HG02588 (cell line): ENCODE measurements around the gene SIL1.
"Not testable (repeated sequence)": the region's sequence is repeated elsewhere in the genome, so short reads cannot be mapped to it uniquely, and the experiment has no call there.

Experiments used
- ATAC-seq: cut with Tn5 transposase; IDR thresholded peaks from one replicate; pipeline ENCODE4 v1.9.1; 2021; ENCODE audit warnings: mild to moderate bottlenecking, moderate library complexity; ENCODE audit not compliant: unreplicated experiment

Gene SIL1

DNA sequence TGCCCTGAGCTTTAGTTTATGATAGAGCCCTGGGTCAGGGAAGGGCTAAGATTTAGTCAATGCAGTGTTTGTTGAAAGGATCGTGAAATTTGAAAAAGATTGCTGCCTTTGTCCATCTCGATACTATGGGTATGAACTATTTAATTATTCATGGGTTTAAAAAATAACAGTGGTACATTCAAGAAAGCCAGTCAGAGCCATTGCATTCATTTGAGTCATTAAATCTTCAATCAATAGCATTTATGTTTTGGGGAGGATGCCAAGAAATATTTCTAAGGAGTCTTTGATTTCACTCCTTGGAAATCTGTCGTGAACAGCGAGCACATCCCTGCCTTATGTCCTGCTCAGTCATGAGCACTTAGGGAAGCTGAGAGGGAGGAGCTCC, 268.6 kb downstream of the SIL1 start:
- ATAC-seq: no peak

DNA sequence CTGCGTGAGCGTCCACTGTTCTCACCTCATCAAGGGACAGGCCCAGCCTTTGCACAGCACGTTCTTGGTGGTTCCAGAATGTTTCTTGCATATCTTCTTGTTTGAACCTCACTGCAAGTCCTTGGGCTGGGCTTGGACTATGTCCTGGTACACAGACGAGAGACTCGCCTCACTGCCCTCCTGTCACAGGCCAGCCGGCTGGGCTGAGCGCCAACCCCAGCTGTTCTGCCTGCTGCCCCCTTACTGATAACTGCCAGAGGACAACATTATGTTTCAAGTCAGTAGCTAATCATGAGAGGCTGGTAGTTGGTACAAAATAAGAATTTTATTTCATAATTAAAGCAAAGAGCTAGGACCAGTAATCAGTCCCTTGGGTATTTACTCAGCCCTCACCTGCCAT, 270.2 kb downstream of the SIL1 start:
- no peak for ATAC-seq

DNA sequence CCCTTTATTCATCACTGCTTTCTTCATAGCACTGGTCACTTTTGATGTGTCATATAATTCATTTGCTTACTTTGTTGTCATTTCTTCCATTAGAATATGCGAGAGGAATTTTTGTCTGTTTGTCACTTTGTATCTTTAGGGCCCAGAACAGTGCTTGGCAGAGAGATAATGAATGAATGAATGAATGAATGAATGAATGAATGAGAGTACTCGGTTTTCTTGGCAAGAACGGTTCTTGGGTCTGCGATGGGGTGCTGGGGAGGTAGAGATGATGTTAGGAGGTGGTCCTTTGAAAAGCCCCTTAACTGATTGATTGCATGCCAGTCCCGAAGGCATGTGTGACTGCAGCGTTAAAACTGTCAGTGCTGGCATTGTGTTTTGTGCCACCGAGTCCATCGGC, 270.6 kb downstream of the SIL1 start:
- ATAC-seq: no peak

DNA sequence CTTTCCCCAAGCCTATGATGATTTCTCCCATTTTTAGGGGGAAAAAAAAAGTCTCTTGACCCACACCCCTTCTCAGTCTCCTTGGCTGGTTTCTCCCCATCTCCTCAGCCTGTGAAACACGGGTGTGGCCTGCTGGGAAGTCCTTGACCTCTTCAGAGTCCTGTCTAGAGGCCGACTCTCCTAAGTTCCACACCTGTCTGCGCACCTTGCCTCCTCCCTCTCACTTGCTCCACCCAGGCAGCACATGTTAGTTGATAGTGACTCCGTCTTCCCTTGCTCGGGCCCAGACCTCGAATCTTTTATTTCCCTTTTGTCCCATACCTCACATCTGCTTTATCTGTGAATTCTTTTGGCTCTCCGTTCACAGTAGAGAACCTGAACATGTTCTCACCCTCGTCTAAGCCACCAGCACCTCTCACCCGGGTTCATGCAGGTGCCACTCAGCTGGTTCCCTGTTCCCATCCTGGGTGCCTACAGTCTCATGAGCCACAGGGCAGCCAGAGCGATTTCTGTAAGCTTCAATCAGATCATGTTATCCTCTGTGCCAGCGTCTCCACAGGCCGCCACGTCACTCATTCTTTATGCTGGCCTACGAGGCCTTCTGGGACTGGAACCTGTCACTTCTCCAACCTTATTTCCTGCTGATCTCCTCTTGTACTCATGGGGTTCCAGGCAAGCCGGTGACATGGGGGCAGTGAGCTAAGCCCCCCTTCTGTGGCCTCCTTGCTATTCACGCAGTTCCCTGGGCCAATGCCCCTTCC, 271.3 kb downstream of the SIL1 start:
- ATAC-seq: no peak

DNA sequence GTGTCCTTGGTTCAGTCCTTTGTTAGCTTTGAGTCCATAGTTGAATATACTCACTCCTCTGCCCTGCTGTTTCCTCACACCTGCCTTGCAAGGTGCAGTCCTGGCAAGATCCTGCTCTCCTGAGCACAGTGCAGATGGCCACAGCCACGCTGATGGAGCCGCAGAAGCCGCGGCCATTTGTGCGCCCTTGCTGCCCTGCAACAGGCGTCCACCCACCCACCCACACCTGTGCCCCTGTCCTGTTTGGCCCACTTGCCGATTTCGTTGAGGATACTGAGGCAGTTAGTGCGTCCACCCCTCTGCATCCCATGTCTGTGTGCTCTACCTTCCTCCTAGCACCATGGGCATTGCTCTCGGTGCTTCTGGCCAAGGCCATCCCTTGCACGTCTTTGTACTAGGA, 271.9 kb downstream of the SIL1 start:
- no peak for ATAC-seq

DNA sequence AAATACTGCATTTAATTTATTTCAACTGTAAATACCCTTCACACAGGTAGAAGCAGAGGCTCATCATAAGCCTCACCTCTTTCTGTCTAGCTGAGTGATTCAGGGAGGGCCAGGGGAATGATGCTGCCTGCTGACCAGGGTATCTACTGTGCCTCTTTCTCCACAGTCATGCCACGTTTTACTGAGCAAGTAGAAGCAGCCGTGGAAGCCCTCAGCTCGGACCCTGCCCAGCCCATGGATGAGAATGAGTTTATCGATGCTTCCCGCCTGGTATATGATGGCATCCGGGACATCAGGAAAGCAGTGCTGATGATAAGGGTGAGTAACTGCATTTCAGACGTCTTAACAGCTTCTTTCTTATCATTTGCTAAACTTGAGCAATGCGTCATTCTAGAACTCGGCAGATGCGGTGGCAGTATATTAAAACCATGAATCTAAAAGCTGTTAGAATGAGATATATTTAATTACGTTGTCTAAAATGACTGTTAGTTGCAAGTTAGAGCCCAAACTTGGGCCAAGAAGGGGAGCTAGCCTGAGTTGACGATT, 273.0 kb downstream of the SIL1 start:
- ATAC-seq: no peak

DNA sequence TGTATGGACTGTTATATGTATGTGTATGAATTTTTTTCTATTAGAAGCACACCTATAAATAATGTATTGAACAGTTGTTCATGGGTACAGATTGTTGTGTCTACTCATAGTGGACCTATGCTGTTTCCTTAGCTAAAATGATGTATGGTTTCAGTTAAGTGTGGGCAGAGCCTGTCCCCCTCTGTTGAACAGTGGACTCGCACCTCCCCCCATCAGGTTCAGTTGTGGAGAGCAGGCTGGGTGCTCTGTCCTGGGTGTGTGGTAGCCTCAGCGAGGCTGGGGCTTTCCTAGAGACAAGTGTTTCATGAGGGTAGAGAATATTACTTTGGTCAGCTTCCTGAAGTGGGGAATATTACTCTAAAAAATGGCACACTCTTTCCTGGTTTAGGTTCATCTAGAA, 275.7 kb downstream of the SIL1 start:
- ATAC-seq: no peak

DNA sequence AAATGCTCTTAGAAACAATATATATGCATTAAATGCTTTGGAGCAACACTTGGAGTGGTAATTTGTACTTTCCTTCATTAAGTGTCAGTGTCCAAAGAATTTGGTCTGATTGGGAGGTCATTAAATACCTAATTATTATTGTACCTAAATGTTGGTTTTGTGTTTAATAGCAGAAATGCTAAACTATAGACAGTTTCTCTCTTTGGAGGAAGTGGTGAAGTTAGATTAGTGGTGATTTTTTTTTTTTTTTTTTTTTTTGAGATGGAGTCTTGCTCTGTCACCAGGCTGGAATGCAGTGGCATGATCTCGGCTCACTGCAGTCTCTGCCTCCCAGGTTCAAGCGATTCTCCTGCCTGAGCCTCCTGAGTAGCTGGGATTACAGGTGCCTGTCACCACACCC, 276.8 kb downstream of the SIL1 start:
- not testable (repeated sequence) for ATAC-seq

DNA sequence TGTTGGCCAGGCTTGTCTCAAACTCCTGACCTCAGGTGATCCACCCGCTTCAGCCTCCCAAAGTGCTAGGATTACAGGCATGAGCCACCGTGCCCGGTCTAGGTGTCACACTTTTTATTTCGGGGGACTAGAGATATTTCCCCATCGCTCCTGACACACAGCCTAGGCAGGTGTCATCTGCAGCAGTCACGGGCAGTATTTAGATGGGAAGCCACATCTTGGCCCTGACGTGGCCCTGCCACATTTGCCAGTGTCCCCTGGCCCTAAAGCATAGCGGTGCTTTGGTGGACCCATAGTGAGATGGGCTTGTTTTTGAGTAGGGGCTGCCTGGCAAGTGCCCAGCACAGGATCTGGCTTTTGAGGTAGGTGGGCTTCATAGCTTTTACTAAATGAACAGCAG, 278.0 kb downstream of the SIL1 start:
- no peak for ATAC-seq

DNA sequence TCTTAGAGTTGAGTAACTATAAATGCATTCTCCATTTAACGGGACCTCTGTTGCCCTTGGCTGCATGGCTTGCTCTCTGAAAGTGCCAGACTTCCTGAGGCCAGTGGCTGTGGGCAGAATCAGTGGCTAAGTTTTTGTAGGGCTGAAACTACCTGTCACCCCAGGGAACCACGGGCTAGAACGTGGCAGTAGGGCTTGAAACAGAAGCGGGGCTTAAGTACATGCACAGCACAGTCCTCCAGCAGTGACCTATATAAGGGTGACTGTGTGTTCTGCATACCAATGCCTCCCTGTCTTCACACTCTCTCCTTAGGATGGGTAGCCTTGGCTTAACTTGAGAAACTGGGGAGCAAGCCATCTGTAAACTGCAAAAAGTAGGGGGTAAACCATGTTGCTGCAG, 279.5 kb downstream of the SIL1 start:
- no peak for ATAC-seq

DNA sequence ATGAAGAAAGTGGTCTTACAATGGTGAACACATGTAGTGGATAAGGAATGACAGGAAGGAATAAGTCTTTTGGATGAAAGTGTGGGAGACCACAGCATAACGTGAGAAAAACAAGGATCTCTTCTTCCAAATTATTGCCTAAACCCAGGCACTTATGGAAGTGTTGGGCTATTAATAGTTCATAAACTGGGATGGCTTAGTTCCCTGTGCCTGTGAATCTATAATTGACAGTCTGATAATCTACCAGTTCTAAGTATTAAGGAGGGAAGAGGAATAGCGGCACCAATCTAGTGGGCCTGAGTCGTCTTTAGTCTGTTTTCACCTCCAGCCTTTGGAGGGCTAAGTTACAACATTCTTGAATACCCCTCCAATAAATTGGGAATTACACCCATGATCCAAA, 283.8 kb downstream of the SIL1 start:
- no peak for ATAC-seq

DNA sequence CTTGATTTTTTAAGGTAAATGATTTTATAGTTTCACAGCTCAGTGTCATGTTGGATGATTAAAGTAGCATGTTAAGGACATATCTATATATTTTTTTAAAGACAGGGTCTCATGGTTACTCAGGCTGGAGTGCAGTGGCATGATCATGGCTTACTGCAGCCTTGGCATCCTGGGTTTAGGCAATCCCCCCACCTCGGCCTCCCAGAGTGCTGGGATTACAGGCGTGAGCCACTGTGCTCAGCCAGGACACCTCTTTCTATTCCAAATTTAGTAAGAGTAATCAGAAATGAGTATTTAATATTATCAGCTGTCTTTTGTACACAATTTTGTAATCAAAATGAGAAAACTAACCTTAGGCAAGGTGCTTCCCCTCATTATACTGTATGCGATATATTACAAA, 284.4 kb downstream of the SIL1 start:
- ATAC-seq: no peak

DNA sequence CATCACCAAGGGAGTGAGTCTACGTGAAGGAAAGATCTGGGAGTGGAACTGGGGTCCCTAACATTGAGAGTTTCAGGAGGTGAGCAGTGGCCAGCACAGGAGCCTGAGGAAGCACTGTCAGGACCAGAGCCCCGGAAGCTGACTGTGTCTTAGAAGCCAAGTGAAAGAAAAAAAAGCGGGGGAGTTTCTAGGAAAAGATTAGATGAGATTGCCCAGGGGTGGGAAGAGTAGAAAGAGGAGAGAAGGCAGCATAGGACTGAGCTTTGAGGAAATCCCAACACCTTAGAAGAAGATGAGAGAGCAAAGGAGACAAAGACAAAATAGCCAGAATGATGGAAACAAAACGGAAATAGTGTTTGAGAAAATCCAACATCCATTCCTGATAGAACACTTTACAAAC, 286.1 kb downstream of the SIL1 start:
- ATAC-seq: no peak

DNA sequence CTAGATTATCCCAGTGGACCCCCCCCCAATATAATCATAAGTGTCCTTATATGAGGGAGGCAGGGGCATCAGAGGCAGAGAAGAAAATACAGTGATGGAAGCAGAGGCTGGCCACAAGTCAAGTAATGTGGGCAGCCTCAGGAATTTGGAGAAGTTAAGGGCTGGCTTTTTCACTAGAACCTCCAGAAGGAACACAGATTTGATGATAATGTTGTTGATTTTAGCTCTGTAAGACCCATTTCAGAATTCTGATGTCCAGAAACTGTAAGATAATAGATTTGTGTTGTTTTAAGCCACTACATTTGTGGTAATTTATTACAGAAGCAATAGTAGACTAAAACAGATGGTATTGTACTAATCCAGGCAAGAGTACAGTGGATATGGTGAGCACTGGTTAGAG, 286.7 kb downstream of the SIL1 start:
- ATAC-seq: no peak

DNA sequence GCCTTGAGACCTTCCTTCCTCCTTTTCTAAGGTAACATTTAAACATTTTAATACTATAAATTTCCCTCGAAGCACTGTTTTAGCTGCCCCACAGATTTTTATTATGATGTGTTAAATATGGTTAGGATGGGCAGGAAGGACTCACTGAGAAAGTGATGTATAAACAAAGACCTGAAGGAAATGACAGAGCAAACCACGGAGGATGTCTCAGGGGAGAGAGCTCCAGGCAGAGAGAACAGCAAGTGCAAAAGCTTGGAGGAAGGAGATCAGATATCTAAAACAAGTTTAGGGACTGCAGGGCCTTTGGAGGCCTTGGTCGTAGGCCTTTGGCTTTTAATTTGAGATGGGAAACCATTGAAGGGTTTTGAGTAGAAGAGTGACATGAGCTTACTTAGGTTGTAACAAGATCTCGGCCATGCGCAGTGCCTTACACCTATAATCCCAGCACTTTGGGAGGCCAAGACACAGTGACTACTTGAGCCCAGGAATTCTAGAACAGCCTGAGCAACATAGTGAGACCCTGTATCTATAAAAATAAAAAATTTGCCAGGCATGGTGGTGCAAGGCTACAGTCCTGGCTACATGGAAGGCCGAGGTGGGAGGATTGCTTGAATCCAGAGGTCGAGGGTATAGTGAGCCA, 287.5 kb downstream of the SIL1 start:
- no peak for ATAC-seq

DNA sequence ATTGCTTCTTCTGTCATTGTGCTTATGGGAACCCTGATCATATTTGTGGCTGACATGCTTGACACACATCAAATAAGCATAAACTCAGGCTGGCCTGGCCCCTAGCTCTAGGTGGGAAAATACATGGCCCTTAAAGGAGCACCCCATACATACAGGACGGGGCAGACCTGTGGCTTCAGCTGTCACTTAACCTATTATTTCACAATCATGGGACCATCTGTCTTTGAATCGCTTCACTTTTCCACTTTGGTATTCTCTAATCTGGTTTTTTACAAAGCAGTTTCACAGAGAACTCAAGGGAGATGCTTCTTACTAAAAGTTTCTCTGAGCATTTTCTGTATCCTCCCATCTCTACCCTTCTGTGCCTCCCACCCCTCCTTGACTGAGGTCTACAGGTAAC, 288.4 kb downstream of the SIL1 start:
- ATAC-seq: no peak

DNA sequence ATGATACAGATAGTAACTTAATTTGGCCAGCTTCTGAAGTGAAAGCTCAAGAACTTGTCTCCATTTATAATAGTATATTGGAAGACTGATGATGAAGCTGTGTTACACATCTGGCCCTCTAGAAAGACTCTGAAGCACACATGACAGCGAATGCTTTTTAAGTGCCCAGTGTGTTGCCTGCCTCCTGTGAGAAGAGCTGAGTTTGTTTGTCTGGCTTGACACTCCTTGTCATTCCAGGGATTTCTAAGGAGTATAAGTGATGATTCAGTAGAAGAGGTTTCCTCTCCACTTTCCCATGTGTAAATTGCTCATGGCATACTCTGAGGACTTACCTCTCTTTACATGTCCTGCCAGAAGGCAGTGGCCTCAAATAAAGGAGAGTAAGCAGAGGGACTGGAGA, 292.6 kb downstream of the SIL1 start:
- no peak for ATAC-seq

DNA sequence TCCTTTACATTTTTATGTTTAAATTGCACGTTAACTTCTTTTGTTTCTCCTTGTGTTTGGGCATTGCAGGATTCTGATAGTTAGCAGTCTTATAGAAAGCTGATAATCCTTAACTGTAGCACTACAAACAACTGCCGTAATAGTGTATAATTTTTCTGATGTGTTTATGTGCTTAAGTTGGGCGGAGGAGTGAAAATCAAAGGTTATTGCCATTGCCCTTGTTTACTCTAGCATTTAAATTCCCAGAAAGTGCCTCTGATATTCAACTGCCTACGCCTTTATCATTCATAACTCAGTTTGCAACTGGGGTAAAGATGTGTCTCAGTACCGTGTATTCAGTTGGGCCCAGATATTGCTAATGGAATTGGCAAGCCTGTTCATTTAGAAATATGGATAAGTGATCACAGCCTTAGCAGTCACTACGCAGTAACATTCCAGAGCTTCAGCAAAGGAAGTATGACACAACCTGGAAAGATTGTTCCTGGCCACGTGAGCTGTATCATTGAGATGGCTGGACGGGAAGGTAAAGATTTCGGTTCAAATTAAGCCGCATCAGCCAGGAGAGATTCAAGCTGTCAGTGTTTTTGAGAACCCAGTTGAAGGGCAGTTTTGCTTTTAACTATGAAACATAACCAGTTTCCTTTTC, 294.9 kb downstream of the SIL1 start:
- ATAC-seq: no peak

DNA sequence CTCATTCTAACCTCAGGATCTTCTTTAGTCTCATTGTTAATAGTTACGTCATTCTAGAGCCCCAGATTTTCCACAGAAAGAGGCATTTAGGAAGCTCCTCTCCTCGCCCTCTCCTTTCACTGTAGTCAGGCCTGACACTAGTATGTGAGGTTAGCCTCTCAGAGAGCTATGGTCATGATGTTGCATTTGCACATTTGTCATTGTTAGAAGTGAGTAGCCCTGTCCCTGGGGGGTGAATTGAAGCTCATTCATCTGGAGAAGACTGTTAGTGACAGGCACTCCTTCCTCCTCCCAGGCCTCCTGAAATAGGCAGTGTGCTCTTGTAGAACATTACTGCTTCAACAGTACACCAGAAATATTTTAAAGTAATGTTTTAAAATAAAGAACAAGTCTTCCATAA, 296.5 kb downstream of the SIL1 start:
- ATAC-seq: no peak

DNA sequence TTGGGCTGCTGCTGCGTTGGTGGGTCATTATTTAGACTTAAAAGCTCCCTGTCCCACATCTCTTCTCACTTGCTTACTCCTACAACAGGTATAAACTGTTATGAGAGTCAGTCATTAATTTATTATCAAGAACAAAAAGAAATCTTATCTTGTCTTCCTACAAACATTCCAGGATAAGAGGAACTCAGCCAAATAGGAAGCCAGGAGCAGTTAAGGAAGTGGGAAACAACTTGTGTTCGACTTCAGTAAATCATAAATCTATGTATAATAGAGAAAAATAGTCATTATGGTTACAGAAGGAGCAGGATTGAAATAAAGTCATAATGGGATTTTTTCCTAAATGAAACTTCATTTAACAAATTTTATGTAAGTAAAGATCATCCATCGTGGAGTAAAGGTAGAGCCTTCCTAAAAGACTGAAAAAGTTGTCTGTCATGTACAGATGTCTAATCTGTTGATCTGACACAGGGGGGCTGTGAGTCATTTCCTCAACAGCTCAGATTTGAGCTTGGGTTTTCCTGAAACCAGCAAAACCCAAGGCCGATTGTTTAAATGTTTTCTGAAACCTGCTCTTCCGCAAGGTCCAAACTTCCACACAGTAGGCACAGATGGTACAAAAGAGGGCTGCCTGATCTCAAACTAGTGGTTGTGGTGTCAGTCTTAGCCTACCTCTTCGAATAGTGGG, 297.7 kb downstream of the SIL1 start:
- ATAC-seq: no peak

DNA sequence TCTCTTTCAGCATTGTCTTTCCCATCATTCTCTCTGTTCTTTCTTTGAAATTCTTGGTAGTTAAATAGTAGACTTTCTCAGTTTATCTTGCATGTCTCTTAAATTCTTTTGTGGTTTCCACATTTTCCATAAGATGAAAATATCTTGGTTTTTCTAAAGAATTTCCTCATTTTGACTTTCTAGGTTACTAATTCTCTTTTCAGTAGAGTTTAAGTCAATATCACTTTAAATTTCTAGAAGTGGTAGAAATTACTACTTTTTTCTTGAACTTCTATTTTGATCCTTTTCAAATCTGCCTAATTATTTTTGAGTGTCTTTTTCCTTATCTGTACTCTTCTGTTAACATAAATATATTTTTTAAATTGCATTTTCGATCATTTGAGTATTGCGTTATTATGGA, 299.4 kb downstream of the SIL1 start:
- no peak for ATAC-seq

DNA sequence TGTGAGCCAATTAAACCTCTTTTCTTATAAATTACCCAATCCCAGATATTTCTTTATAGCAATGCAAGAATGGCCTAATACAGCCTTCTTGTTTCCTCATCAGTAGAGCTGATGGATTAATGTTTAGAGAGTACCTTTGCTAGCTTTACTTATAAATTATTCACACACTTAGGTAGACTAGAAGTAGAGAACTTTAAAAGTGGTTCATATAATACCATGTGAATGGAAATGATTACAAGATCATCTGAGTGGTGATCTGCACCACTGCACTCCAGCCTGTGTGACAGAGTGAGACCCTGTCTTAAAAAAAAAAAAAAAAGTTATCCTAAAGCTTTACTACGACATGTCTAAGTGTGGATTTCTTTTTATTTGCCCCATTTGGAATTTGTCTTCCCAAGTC, 299.9 kb downstream of the SIL1 start:
- ATAC-seq: no peak
